GM12878 (cell line): ENCODE results near the gene CACNA1B. TPM values are rescaled to one million over a fixed set of nuclear protein-coding genes. Genes with fewer than 3 reads are reported as not detected.

Source experiments
- ATAC-seq: fragments of 200-7000 bp; cut with Tn5 transposase; 3 replicates; pipeline ENCODE4 v1.9.1; 2020; ENCODE audit warnings: mild to moderate bottlenecking, moderate library complexity
- BruUV-seq: library from RNA; stranded (reverse); fragments of 400-500 nt; replicated peaks from 2 replicates; lab custom pipeline; 2021; lab: Mats Ljungman, UMichigan
- CTCF ChIA-PET: fragments of 300-600 bp; sonication (Branson Sonifier 250); formaldehyde crosslinking; extraction: SDS; loops from one replicate; lab custom pipeline; 2021; ENCODE audit warnings: inconsistent platforms; lab: Yijun Ruan, JAX
- POLR2A ChIA-PET: fragments of 350-600 bp; formaldehyde crosslinking; extraction: SDS; loops from one replicate; lab custom pipeline; 2021; ENCODE audit warnings: inconsistent platforms; lab: Charles Lee
- RAD21 ChIA-PET: fragments of 300-600 bp; sonication (Branson Sonifier 250); formaldehyde crosslinking; loops from one replicate; lab custom pipeline; 2023; ENCODE audit warnings: antibody characterized with exemption; ENCODE audit not compliant: unreplicated experiment; lab: Charles Lee
- SMC1A ChIA-PET: fragments of 300-600 bp; sonication (Branson Sonifier 250); formaldehyde crosslinking; loops from one replicate; lab custom pipeline; 2023; ENCODE audit not compliant: unreplicated experiment, uncharacterized antibody; lab: Charles Lee
- DNase-seq: peaks from one replicate; pipeline ENCODE4 v3.0.0-alpha.2; 2011; ENCODE audit warnings: low read depth, low spot score
- FAIRE-seq: peaks from 3 replicates; lab custom pipeline; 2011; peaks lifted over from hg19 to GRCh38; lab: Jason Lieb, UNC
- H2AFZ ChIP-seq: 2 replicates; pipeline ENCODE4 v1.6.0; 2011; ENCODE audit warnings: low read depth, low read length, control low read depth; ENCODE audit not compliant: control insufficient read depth
- H3K27ac ChIP-seq: 2 replicates; pipeline ENCODE4 v1.5.1; 2011; ENCODE audit warnings: control low read depth; ENCODE audit not compliant: control insufficient read depth, insufficient read depth
- H3K27me3 ChIP-seq, 2 experiments: replicated peaks in 1 of 2; 2 replicates each; pipeline versions ENCODE4 v1.6.0 to v1.6.1; 2011; ENCODE audit warnings: low read length in 1 of 2; ENCODE audit not compliant: control insufficient read depth in 2 of 2, insufficient read depth in 2 of 2
- H3K36me3 ChIP-seq, 2 experiments: 2 replicates each; pipeline ENCODE4 v1.5.1; 2011; ENCODE audit warnings: low read length in 1 of 2; ENCODE audit not compliant: control insufficient read depth in 2 of 2, insufficient read depth in 2 of 2
- H3K4me1 ChIP-seq: 2 replicates; pipeline ENCODE4 v1.6.1; 2011; ENCODE audit warnings: mild to moderate bottlenecking, low read length, moderate library complexity, mixed read lengths; ENCODE audit not compliant: control insufficient read depth, insufficient read depth
- H3K4me2 ChIP-seq: 2 replicates; pipeline ENCODE4 v1.6.0; 2011; ENCODE audit warnings: control low read depth; ENCODE audit not compliant: control insufficient read depth, insufficient read depth
- H3K4me3 ChIP-seq: fragments of 200-600 bp; sonication (generic); 2 replicates; pipeline ENCODE4 v1.5.1; 2016
- H3K79me2 ChIP-seq: 2 replicates; pipeline ENCODE4 v1.6.0; 2011; ENCODE audit warnings: low read length; ENCODE audit not compliant: control insufficient read depth, insufficient read depth
- H3K9ac ChIP-seq: 2 replicates; pipeline ENCODE4 v1.8.0; 2011; ENCODE audit warnings: low read length, control low read depth, mixed read lengths; ENCODE audit not compliant: control insufficient read depth, insufficient read depth
- H3K9me3 ChIP-seq: replicated peaks from 3 replicates; pipeline ENCODE4 v1.5.1; 2011; ENCODE audit warnings: mild to moderate bottlenecking, low read length; ENCODE audit not compliant: control insufficient read depth, insufficient read depth
- H4K20me1 ChIP-seq: 2 replicates; pipeline ENCODE4 v1.6.0; 2011; ENCODE audit not compliant: control insufficient read depth, insufficient read depth
- BACH1 ChIP-seq: fragments of 450-650 bp; IDR thresholded peaks from 2 replicates; pipeline ENCODE4 v1.6.1; 2017; ENCODE audit warnings: mild to moderate bottlenecking, borderline replicate concordance
- GABPA ChIP-seq: IDR thresholded peaks from 2 replicates; pipeline ENCODE4 v1.6.1; 2014; ENCODE audit warnings: antibody characterized with exemption, low read depth, mild to moderate bottlenecking, inconsistent platforms
- KDM1A ChIP-seq: fragments of 200-600 bp; sonication (generic); IDR thresholded peaks from 2 replicates; pipeline ENCODE4 v1.6.1; 2016; ENCODE audit warnings: borderline replicate concordance
- MEF2B ChIP-seq: fragments of 450-650 bp; IDR thresholded peaks from 2 replicates; pipeline ENCODE4 v1.6.1; 2018; ENCODE audit warnings: mild to moderate bottlenecking, moderate library complexity; ENCODE audit not compliant: partially characterized antibody, poor library complexity, severe bottlenecking
- MTA3 ChIP-seq: IDR thresholded peaks from 2 replicates; pipeline ENCODE4 v1.6.1; 2012; ENCODE audit warnings: low read length, inconsistent platforms, borderline replicate concordance
- NR2F1 ChIP-seq: fragments of 450-650 bp; conservative IDR thresholded peaks from 2 replicates; pipeline ENCODE4 v1.6.1; 2017; ENCODE audit warnings: mild to moderate bottlenecking
- SMAD1 ChIP-seq: fragments of 450-650 bp; IDR thresholded peaks from 2 replicates; pipeline ENCODE4 v1.6.1; 2018; ENCODE audit warnings: mild to moderate bottlenecking, low read depth; ENCODE audit not compliant: partially characterized antibody
- SMARCA5 ChIP-seq: fragments of 450-650 bp; IDR thresholded peaks from 2 replicates; pipeline ENCODE4 v1.6.1; 2017; ENCODE audit warnings: mild to moderate bottlenecking
- WGBS: methylation state at CpG from one replicate; pipeline ENCODE4 v1.1.6; 2016; ENCODE audit warnings: low lambda C conversion rate; ENCODE audit not compliant: insufficient replicate concordance, insufficient coverage; ENCODE audit errors: missing lambda C conversion rate; 5-methylcytosine and 5-hydroxymethylcytosine counted together
- in situ Hi-C: fragments of 300-500 bp; cut with MboI; formaldehyde crosslinking; loops from 9 replicates; pipeline ENCODE4 v1.14.3; 2018; ENCODE audit warnings: mixed read lengths
- intact Hi-C: fragments of 100-400 bp; cut with micrococcal nuclease; formaldehyde crosslinking; loops from one replicate; pipeline ENCODE4 v1.14.2; 2022; ENCODE audit not compliant: unreplicated experiment
- polyA plus RNA-seq, 11 experiments: library from polyadenylated mRNA; depleted of rRNA in 4 of 11; unstranded in 6 of 11; stranded (reverse) in 5 of 11; fragments of >200 nt; fragmentation: Nextera tagmentation in 4 of 11; fragmentation: Illumina TruSeq in 1 of 11; extraction: Ambion mirVana in 4 of 11; extraction: Trizol in 1 of 11; gene quantifications; 1 replicate in 1 of 11; 2 replicates in 10 of 11; pipeline versions ENCODE4 v1.2.1 to v1.2.3, GENCODE V29; 2011 to 2016; ENCODE audit warnings: inconsistent platforms in 2 of 11, missing spikeins in 2 of 11, low read depth in 1 of 11
- total RNA-seq, 4 experiments: library from RNA; depleted of rRNA in 3 of 4; stranded (reverse); fragments of >200 nt in 3 of 4; fragmentation: Illumina TruSeq in 1 of 4; extraction: Trizol in 1 of 4; gene quantifications; 2 replicates each; pipeline versions ENCODE4 v1.2.1 to v1.2.3, GENCODE V29; 2013 to 2021
- TF ChIP-seq, protein P1 (sequence below): fragments of 450-650 bp; IDR thresholded peaks from 2 replicates; pipeline ENCODE4 v1.6.1; 2017; ENCODE audit warnings: mild to moderate bottlenecking, moderate library complexity

Gene CACNA1B
- total and polyA plus RNA-seq, 10 of the 15 experiments (the other 5 are each of a cell fraction or from before 2014, with no cell fraction given) = 0.01 to 0.03 (median 0.01) TPM; not detected in 7

DNA sequence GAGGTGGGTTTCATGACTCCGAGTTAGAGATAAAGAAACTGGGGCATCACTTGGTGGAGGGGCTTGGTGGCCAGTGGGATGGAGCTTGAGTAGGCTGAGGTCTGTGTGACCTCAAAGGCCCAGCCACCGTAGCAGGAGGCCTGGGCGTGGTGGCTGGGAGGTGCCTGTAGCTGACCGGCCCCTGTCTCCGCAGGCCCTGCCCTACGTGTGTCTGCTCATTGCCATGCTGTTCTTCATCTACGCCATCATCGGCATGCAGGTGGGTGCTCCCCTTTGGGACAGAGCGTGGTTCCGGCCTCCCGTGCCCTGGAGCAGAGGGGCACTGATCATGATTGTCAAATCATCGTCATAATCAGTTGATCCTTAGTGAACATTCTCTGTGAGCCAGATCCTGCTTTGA lies 196.2 kb downstream of the CACNA1B start (continued):
- TF ChIP-seq SMAD1 (no peak), SMARCA5 (no peak)
- TF ChIP-seq, all 136 proteins: peak for 0

- no peak for TF ChIP-seq MTA3
- TF ChIP-seq, protein P1, sequence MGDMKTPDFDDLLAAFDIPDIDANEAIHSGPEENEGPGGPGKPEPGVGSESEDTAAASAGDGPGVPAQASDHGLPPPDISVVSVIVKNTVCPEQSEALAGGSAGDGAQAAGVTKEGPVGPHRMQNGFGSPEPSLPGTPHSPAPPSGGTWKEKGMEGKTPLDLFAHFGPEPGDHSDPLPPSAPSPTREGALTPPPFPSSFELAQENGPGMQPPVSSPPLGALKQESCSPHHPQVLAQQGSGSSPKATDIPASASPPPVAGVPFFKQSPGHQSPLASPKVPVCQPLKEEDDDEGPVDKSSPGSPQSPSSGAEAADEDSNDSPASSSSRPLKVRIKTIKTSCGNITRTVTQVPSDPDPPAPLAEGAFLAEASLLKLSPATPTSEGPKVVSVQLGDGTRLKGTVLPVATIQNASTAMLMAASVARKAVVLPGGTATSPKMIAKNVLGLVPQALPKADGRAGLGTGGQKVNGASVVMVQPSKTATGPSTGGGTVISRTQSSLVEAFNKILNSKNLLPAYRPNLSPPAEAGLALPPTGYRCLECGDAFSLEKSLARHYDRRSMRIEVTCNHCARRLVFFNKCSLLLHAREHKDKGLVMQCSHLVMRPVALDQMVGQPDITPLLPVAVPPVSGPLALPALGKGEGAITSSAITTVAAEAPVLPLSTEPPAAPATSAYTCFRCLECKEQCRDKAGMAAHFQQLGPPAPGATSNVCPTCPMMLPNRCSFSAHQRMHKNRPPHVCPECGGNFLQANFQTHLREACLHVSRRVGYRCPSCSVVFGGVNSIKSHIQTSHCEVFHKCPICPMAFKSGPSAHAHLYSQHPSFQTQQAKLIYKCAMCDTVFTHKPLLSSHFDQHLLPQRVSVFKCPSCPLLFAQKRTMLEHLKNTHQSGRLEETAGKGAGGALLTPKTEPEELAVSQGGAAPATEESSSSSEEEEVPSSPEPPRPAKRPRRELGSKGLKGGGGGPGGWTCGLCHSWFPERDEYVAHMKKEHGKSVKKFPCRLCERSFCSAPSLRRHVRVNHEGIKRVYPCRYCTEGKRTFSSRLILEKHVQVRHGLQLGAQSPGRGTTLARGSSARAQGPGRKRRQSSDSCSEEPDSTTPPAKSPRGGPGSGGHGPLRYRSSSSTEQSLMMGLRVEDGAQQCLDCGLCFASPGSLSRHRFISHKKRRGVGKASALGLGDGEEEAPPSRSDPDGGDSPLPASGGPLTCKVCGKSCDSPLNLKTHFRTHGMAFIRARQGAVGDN = no peak
- TF ChIP-seq GABPA = no peak
- TF ChIP-seq KDM1A = no peak
- no peak for TF ChIP-seq NR2F1
- no peak for TF ChIP-seq BACH1
- no peak for TF ChIP-seq MEF2B
- FAIRE-seq = no peak
- no peak overlapping the region for H3K4me3 ChIP-seq
- no peak overlapping the region for H2AFZ ChIP-seq
- in situ Hi-C loops = no loop called here
- SMC1A ChIA-PET = no interaction called here
- H3K9ac ChIP-seq = no peak overlapping the region
- no TSS peak for BruUV-seq
- no peak for DNase-seq
- ATAC-seq = no peak
- no peaks in the 10 kb centered on the region for H3K4me1 ChIP-seq
- no peak overlapping the region for H3K4me2 ChIP-seq
- RAD21 ChIA-PET = no interaction called here
- H3K27me3 ChIP-seq = no peaks in the 10 kb centered on the region; a peak in 2 of 4 replicates
- 75% methylated on average over 18 of the region's 18 CpGs for WGBS
- no peaks in the 10 kb centered on the region for H3K79me2 ChIP-seq
- intact Hi-C loops = no loop called here
- no peak overlapping the region for H3K27ac ChIP-seq
- no peaks in the 10 kb centered on the region for H3K9me3 ChIP-seq
- POLR2A ChIA-PET = no interaction called here
- no peaks in the 10 kb centered on the region for H3K36me3 ChIP-seq
- no peaks in the 10 kb centered on the region for H4K20me1 ChIP-seq
- CTCF ChIA-PET = no interaction called here
These were observed 196.9 kb downstream of the CACNA1B start for GRCh38 chr9:138074516-138074915.
